SK-N-MC (cell line): ENCODE measurements around the gene IL7R.

ENCODE experiments used
- EZH2 ChIP-seq: fragments of 200-600 bp; sonication (generic); IDR thresholded peaks from one replicate; pipeline ENCODE4 v1.6.1; 2017; ENCODE audit warnings: antibody characterized with exemption
- POLR2AphosphoS5 ChIP-seq: IDR thresholded peaks from 2 replicates; pipeline ENCODE4 v1.6.1; 2012; ENCODE audit warnings: mild to moderate bottlenecking, low read depth, low read length, borderline replicate concordance

- TF ChIP-seq EZH2 = no peak
- TF ChIP-seq POLR2AphosphoS5 = no peak
Measured at GRCh38 chr5:35886381-35886780, 29.7 kb downstream of the IL7R start.
